Mononuclear cell (primary cell): ENCODE results near the gene PSKH1. TPM values are rescaled to one million over a fixed set of nuclear protein-coding genes. Genes with fewer than 3 reads are reported as not detected.
"Not testable (repeated sequence)": the region's sequence is repeated elsewhere in the genome, so short reads cannot be mapped to it uniquely, and the experiment has no call there.

Experiments
- H3K27me3 ChIP-seq: 2 replicates; pipeline ENCODE4 v1.6.0; 2011; ENCODE audit warnings: low read length, control low read depth; ENCODE audit not compliant: insufficient read depth
- H3K4me1 ChIP-seq: 2 replicates; pipeline ENCODE4 v1.5.1; 2011; ENCODE audit warnings: mild to moderate bottlenecking, low read length, control low read depth; ENCODE audit not compliant: insufficient read depth
- H3K4me3 ChIP-seq: 2 replicates; pipeline ENCODE4 v1.5.1; 2011; ENCODE audit warnings: mild to moderate bottlenecking, low read length, moderate library complexity
- H3K9me3 ChIP-seq: 2 replicates; pipeline ENCODE4 v1.5.1; 2011; ENCODE audit warnings: low read depth, mild to moderate bottlenecking, control low read depth, low read length
- total RNA-seq: library from RNA; depleted of rRNA; stranded (reverse); fragments of >200 nt; gene quantifications from one replicate; pipeline ENCODE4 v1.2.3, GENCODE V29; 2012

The PSKH1 gene
- total RNA-seq, 1 donor, result 4.3 TPM

DNA sequence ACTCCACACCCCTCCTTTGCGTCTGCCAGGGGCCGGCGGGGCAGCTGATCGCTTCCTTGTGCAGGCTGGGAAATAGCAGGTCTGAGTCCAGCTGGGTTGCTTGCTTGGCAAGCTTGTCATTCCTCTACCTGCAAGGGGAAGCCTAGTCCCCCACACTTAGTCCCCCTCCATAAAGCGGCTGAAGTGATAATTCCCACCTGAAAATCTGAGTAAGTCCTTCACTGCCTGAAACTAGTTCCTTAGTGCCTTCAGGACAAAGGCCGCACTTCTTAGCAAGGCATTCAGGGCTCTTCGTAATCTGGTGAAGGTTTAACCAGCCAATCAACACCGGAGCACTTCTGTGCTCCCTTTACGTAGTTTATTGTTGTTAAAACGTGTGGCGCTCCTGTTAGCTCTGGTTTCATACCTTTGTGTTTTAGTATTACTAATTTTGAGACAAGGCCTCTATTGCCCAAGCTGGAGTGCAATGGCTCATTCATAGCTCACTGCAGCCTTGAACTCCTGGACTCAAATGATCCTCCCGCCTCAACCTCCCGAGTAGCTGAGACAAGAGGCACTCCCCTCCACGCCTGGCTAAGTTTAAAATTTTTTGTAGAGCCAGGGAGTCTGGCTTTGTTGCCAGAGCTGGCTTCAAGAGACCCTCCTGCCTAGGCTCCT lies 817 bp downstream of the PSKH1 start:
- Histone ChIP-seq H3K9me3 (no peaks in the 10 kb centered on the region), H3K4me1 (peaks cover 24% of the 10 kb centered on the region), H3K27me3 (no peaks in the 10 kb centered on the region), H3K4me3 (peak overlapping the region; percentile 87)

DNA sequence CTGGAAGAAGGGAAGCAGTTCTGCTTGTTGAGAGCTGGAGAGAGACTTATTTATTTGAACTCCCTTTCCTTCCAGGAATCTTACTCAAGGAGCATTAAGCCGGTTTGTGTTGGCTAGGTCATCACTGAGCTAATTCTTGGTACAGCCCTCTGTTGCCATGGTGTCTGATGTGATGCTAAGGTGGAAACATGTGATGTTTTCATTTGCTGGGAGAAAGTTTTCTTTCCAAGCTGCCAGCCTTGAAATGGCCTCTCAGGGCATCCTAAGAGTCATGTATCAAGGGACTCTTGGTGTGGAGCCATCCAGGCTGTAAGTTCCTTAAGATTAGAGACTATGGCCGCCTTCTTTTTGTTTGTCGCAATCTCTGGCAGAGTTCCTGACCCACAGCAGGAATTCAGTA lies 4.2 kb downstream of the PSKH1 start:
- no peaks in the 10 kb centered on the region for H3K27me3 ChIP-seq
- no peak overlapping the region for H3K4me3 ChIP-seq
- peaks cover 24% of the 10 kb centered on the region for H3K4me1 ChIP-seq
- H3K9me3 ChIP-seq, result no peaks in the 10 kb centered on the region

DNA sequence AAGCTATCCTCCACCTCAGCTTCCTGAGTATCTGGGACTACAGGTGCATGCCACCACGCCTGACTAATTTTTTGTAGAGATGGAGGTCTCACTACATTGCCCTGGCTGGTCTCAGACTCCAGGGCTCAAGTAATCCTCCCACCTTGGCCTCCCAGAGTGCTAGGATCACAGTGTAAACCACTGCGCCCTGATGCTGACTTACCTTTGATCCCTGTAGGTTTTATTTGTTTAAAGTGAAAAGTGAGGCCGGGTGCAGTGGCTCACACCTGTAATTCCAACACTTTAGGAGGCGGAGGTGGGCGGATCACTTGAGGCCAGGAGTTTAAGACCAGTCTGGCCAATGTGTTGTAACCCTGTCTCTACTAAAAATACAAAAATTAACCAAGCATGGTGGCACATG lies 8.7 kb downstream of the PSKH1 start:
- H3K4me3 ChIP-seq, result no peak overlapping the region
- no peaks in the 10 kb centered on the region for H3K4me1 ChIP-seq
- H3K9me3 ChIP-seq, result no peaks in the 10 kb centered on the region
- H3K27me3 ChIP-seq, result no peaks in the 10 kb centered on the region

DNA sequence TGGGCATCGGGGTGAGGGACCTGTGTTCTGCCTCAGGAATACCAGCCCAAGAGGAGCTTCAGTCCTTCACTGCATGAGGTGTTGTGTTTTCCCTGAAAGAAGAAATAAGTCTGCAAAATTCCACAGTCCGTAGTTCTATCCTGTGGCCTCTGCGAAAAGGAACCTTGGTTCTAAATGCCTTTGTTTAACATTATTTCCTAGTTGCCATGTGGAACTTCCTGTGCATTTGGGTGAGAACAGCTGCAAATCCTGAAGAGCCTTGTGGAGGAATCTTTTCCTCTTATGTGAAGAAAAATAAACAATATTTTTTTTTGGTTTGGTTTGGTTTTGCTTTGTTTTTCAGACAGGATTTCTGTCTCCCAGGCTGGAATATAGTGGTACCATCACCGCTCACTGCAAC lies 9.8 kb downstream of the PSKH1 start:
- Histone ChIP-seq H3K4me3 (no peak overlapping the region), H3K4me1 (no peaks in the 10 kb centered on the region), H3K27me3 (no peaks in the 10 kb centered on the region), H3K9me3 (no peaks in the 10 kb centered on the region)

DNA sequence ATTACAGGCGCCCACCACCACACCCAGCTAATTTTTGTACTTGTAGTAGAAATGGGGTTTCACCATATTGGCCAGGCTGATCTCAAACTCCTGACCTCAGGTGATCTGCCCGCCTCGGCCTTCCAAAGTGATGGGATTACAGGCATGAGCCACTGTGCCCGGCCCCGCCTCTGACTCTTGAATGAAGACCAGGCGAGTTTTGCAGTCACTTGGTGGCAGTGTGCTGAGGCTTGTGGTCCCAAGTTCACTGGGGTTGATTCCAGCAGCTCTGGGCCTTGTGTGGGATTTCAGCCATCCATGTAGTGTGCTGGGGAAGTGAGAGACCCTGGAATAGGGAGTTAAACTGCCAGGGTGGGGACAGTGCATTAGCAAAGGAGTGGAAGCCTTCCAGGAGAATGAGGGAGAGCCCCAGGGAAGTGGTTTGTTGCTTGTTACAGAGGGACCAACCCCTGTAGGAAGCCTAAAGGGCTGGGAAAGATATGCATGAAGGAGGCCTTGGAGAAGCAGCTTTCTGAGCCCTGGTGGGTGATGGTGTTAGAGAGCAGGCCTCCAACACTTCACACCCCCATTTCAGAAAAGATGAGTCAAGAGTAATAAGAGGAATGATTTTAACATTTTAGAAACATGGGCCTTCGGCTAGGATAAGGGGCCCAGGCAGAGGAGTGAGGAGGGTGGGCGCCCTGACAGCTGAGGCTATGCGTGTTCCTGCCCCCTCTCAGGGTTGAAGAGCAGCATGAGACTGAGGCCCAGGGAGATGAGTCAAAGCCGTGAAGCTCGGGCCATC lies 14.5 kb downstream of the PSKH1 start:
- H3K9me3 ChIP-seq, result no peaks in the 10 kb centered on the region
- H3K4me1 ChIP-seq, result no peaks in the 10 kb centered on the region
- no peak overlapping the region for H3K4me3 ChIP-seq
- no peaks in the 10 kb centered on the region for H3K27me3 ChIP-seq

DNA sequence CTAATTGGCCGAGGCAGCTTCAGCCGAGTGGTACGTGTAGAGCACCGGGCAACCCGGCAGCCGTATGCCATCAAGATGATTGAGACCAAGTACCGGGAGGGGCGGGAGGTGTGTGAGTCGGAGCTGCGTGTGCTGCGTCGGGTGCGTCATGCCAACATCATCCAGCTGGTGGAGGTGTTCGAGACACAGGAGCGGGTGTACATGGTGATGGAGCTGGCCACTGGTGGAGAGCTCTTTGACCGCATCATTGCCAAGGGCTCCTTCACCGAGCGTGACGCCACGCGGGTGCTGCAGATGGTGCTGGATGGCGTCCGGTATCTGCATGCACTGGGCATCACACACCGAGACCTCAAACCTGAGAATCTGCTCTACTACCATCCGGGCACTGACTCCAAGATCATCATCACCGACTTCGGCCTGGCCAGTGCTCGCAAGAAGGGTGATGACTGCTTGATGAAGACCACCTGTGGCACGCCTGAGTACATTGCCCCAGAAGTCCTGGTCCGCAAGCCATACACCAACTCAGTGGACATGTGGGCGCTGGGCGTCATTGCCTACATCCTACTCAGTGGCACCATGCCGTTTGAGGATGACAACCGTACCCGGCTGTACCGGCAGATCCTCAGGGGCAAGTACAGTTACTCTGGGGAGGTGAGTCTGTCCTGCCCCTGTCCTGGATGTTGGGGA lies 16.1 kb downstream of the PSKH1 start:
- H3K27me3 ChIP-seq, result no peaks in the 10 kb centered on the region
- H3K4me3 ChIP-seq, result no peak overlapping the region
- H3K4me1 ChIP-seq, result no peaks in the 10 kb centered on the region
- no peaks in the 10 kb centered on the region for H3K9me3 ChIP-seq

DNA sequence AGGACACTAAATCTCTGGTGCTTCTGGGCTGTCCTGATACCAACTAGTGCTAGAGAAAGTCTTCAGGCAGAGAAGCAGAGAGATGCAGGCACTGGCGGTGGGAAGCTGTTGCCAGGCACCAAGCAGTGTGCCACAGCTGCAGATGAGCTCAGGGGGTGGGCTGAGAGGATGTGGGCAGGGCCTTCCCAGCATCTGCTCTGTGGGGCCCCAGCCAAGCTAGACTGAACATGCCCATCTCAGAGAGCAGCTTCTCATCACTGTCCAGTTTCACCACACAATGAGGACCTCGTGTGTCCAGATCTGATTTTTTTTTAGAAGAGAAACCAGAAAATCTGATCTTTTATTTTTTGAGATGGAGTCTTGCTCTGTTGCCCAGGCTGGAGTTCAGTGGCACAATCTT lies 17.1 kb downstream of the PSKH1 start:
- Histone ChIP-seq H3K4me1 (no peaks in the 10 kb centered on the region), H3K27me3 (no peaks in the 10 kb centered on the region), H3K4me3 (no peak overlapping the region), H3K9me3 (no peaks in the 10 kb centered on the region)

DNA sequence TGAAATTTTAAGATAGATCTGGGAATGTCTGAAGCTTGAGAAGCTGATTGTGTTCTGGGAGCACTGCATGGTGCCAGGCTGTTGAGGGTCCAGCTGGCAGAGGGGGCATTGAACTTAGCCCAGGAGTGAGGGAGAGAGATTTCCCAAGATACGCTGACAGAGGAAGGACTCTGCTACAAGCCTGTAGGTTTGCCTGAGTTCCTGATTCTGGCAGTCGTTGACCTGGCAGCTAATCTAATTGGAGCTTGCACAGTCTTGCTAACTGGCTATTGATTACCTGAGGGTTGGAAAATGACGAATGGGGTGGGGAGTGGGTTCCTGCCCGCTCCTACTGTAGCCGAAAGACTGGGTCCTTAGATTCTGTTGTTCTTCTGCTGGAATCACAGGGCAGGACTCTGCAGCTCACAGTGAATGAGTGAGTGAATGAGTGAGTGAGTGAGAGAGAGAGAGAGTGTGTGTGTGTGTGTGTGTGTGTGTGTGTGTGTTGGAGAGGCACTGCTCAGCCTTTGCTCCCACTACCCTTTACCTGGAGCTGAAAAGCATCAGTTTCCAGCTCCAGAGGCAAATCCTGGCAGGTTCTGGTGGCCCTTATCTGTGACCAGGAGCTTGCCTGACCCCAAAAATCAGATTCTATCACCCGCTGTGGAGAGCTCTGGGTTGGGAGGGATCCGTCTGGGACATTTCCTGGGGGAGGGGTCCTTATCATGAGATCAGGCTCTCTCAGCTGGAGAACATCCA lies 21.9 kb downstream of the PSKH1 start:
- Histone ChIP-seq H3K27me3 (no peaks in the 10 kb centered on the region), H3K9me3 (no peaks in the 10 kb centered on the region), H3K4me3 (no peak overlapping the region), H3K4me1 (peaks cover 3% of the 10 kb centered on the region)

DNA sequence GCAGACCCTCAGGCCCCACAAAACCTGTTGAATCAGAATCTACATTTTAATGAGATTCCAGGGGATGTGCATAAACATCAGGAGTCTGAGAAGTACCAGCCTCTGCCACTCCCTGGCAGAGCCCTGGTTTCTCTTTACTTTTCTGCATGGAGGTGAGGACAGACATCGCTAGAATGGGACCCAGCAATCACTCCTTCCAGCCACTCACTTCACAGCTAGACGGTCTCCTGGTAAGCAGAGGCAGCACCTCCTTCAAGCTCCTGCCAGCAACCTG lies 22.4 kb downstream of the PSKH1 start:
- H3K27me3 ChIP-seq, H3K4me1 ChIP-seq, H3K4me3 ChIP-seq, H3K9me3 ChIP-seq: not testable (repeated sequence)

DNA sequence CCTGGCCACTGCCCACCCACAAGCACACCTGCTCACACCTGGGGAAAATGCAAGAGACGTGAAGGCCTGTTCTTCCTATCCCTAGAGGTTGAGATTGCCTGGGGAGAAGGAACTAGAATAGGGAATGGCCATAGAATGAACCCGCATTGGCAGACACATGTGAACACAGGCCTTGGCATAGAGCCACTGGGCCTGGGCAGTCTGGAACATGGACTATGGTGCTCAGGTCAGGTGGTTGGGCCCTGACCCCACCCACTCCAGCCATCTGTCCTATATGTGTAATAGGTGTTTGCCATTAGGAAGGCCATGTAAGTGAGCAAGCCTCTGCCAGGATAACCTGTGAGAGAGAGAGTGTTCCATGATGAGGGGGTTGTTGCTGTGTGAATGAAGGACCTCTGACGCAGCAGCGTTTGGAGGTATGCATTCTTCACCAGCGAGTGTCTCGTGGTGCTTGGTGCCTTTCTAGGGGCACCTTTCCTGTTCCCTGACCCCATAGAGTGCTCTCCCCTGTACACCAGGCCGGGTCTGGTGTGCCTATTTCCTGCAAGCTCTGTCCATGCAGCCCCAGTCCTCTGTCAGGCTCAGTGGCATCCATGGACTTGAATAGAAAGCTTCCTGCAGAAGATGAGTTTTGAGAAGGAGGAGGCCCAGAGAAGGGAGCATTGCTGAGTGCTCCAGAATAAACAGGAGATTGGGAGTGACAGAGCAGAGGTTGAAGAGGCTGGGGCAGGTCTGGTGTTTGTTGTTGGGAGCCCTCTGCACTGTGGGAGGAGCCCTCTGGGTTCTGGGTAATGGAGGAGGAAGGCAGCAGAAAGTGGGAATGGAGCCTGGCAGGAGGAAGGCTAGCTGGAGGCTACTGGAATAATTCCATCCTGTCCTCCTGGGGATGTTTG lies 23.0 kb downstream of the PSKH1 start:
- Histone ChIP-seq H3K4me3 (no peak overlapping the region), H3K4me1 (peaks cover 3% of the 10 kb centered on the region), H3K27me3 (no peaks in the 10 kb centered on the region), H3K9me3 (no peaks in the 10 kb centered on the region)

DNA sequence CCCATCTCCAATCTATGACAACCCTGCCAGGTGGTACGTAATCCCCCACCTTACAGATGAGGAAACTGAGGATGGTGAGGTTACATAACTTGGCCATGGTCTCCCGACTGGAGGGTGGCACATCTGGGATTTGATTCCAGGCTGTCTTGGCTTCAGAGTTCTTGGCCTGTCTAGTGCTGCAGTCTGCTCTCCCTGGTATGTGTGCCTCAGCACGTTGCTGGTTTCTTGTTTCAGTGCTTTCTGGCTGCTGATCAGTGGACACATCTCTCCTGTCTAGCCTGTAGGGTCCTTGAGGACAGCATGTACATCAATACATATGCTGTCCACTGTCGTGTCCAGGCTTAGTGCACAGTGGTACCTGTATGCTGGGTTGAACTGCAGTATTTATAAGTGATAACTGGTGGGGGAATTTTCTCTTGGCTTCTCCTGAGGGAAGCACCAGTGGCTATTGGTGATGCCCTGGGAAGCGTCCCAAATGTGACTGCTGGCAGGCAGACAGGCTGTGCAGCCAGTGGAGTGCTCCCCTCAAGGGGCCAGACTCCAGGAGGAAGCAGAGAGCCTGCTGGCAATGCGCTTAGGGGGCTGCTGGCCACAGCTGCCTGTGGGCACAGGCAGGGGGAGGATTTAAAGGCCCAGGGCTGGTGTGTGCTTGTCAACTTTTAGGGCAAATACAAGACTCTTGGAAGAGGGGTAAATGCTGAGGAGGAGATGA lies 24.2 kb downstream of the PSKH1 start:
- Histone ChIP-seq H3K4me3 (no peak overlapping the region), H3K27me3 (no peaks in the 10 kb centered on the region), H3K4me1 (peaks cover 3% of the 10 kb centered on the region), H3K9me3 (no peaks in the 10 kb centered on the region)

DNA sequence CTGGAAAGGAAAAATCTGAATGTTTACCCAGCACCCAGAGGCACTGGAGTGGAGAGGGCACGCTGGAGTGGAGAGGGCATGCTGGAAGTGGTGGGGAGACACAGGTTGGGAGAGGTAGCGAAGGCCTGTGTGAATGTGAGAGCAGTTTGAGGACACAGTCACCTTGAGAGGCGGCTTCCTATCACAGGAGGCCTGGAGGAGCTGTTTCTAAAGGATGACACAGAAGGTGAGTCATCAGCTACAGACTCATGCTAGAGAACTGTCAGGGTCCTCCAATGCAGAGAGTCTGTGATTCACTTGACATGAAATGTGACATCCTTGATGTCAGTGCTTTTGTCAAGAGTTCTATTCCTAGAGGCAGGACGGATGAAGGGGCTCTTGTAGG lies 24.8 kb downstream of the PSKH1 start:
- Histone ChIP-seq H3K4me3 (no peak overlapping the region), H3K4me1 (peaks cover 3% of the 10 kb centered on the region), H3K9me3 (no peaks in the 10 kb centered on the region), H3K27me3 (no peaks in the 10 kb centered on the region)

DNA sequence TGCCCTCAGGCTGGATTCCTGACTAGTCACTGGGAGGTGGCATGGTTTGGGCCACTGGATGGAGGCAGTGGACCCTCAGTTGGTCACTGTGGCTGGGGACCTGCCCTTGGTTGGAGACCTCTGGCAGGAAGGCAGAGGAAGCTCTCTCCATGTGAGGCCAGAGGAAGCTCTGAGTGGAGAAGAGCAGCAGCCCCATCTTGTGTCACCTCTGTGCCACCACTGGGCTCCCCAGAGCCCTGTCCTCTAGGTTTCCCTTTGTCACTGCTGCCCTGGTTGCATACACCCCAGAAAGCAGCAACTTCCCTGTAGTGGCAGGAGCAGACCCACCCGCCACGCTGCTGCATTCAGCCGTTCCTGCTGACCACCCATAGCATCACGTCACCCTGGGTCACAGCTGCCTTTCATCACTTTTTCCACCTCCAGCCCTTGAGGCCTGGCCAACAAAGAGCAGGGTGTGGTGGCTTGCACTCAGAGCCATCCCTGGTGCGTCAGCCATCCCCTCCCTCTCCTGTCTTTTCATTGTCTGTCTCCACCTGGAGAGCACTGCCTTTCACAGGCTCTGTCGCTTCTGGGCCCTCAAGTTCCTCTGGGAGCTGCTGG lies 26.7 kb downstream of the PSKH1 start:
- H3K4me1 ChIP-seq, result peaks cover 3% of the 10 kb centered on the region

DNA sequence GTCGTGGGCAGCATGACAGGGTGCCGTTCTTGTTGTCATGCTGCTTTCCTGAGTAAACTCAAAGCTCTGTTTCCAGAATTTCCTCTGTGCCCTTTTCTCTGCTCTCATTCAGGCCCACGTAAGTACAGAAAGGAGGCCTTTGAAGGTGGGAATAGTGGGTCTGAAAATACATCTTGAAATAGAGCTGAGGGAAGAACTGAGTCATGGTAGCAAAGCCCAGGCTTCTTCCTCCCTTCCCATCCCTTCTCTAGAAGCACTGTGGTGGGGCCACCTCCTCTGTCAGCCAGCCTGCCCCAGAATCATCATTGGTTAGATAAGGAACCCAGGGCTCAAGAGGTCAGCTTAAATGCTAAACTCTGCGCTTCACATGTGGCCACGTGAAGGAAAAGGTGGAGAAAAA lies 29.2 kb downstream of the PSKH1 start:
- peaks cover 3% of the 10 kb centered on the region for H3K4me1 ChIP-seq
- no peak overlapping the region for H3K4me3 ChIP-seq
- H3K9me3 ChIP-seq, result no peaks in the 10 kb centered on the region
- H3K27me3 ChIP-seq, result no peaks in the 10 kb centered on the region

More for the DNA sequence above, 26.7 kb downstream of the PSKH1 start:
- Histone ChIP-seq H3K9me3 (no peaks in the 10 kb centered on the region), H3K27me3 (no peaks in the 10 kb centered on the region), H3K4me3 (no peak overlapping the region)
